ENCODE measurements around the gene MCCC2.
"Not testable (repeated sequence)": the region's sequence is repeated elsewhere in the genome, so short reads cannot be mapped to it uniquely, and the experiment has no call there.

The MCCC2 gene

DNA sequence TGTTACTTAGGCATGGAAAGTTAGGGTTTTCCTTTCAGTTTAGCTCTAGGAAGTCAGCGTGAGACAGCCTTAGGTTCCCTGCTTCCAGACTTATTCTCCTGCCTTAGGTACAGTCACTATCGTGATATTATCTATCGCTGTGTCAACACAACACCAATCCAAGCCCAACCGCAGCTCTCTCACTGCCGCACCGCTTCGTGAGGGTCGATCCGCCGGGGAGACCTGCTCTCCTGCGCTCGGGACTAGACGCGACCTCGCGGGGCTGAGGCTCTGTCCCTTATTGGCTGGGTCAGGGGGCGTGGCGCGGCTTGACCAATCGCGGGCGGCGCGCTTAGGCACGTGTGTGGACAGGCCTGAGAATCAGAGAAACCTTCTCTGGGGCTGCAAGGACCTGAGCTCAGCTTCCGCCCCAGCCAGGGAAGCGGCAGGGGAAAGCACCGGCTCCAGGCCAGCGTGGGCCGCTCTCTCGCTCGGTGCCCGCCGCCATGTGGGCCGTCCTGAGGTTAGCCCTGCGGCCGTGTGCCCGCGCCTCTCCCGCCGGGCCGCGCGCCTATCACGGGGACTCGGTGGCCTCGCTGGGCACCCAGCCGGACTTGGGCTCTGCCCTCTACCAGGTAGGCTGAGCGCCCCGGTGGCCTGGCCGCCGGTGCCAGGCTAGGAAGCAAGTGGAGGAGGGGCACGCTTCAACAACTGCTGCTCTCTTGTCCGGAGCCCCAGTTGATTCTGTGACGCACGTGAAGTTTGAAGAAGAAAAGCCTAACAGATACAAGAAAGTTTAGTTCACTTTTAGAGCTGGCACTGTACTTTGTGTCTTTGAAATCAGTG, at the start of gene MCCC2:
MCCC2 (plus strand) TSS at position 400 of the 825 bp plus-strand sequence; CDS start at position 486, 86 bp downstream.
- peak within 1 kb of the TSS; percentile 64 to 79 for H3K4me3 ChIP-seq (replicated peaks in 1 of 2; ENCODE audit: low read depth in 2 of 2, low read length in 2 of 2)
- no peak for TF ChIP-seq CTCF (IDR thresholded peaks at IDR 0.05; ENCODE audit: low read depth, low read length)
- peak; percentile 95 to 97 for DNase-seq (ENCODE audit: low read depth in 2 of 2)

GRCh38 chr5:71537687-71538086, 49.5 kb upstream of the MCCC2 start:
- DNase-seq (ENCODE audit: low read depth in 2 of 2): peak in 1 of 2 donors; percentile 21
- H3K4me3 ChIP-seq (replicated peaks in 1 of 2; ENCODE audit: low read depth in 2 of 2, low read length in 2 of 2): no peak overlapping the region
- TF ChIP-seq CTCF (IDR thresholded peaks at IDR 0.05; ENCODE audit: low read depth, low read length): no peak

DNA sequence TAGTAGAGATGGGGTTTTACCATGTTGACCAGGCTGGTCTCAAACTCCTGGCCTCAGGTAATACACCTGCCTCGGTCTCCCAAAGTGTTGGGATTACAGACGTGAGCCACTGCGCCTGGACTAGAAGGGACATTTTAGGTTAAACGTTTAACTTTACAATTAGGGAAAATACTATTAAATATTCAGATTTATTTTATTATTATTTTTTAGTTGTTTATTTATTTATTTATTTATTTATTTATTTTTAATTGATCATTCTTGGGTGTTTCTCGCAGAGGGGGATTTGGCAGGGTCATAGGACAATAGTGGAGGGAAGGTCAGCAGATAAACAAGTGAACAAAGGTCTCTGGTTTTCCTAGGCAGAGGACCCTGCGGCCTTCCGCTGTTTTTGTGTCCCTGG, 36.3 kb upstream of the MCCC2 start:
- not testable (repeated sequence) for DNase-seq (ENCODE audit: low read depth in 2 of 2); H3K4me3 ChIP-seq (replicated peaks in 1 of 2; ENCODE audit: low read depth in 2 of 2, low read length in 2 of 2)

- DNase-seq (ENCODE audit: low read depth in 2 of 2): not testable (repeated sequence)
Measured at GRCh38 chr5:71551582-71551981, 35.6 kb upstream of the MCCC2 start.

GRCh38 chr5:71552026-71552749, 35.0 kb upstream of the MCCC2 start:
- H3K4me3 ChIP-seq (replicated peaks in 1 of 2; ENCODE audit: low read depth in 2 of 2, low read length in 2 of 2): not testable (repeated sequence)

More at GRCh38 chr5:71551582-71551981, 35.6 kb upstream of the MCCC2 start:
- not testable (repeated sequence) for H3K4me3 ChIP-seq (replicated peaks in 1 of 2; ENCODE audit: low read depth in 2 of 2, low read length in 2 of 2)

GRCh38 chr5:71563161-71563560, 24.0 kb upstream of the MCCC2 start:
- no peak for DNase-seq (ENCODE audit: low read depth in 2 of 2)
- H3K4me3 ChIP-seq (replicated peaks in 1 of 2; ENCODE audit: low read depth in 2 of 2, low read length in 2 of 2): no peak overlapping the region

More at GRCh38 chr5:71552026-71552749, 35.0 kb upstream of the MCCC2 start:
- not testable (repeated sequence) for DNase-seq (ENCODE audit: low read depth in 2 of 2)

GRCh38 chr5:71564895-71565294, 22.2 kb upstream of the MCCC2 start:
- DNase-seq (ENCODE audit: low read depth in 2 of 2): no peak
- no peak overlapping the region for H3K4me3 ChIP-seq (replicated peaks in 1 of 2; ENCODE audit: low read depth in 2 of 2, low read length in 2 of 2)
- TF ChIP-seq CTCF (IDR thresholded peaks at IDR 0.05; ENCODE audit: low read depth, low read length): no peak

More at GRCh38 chr5:71563161-71563560, 24.0 kb upstream of the MCCC2 start:
- no peak for TF ChIP-seq CTCF (IDR thresholded peaks at IDR 0.05; ENCODE audit: low read depth, low read length)

DNA sequence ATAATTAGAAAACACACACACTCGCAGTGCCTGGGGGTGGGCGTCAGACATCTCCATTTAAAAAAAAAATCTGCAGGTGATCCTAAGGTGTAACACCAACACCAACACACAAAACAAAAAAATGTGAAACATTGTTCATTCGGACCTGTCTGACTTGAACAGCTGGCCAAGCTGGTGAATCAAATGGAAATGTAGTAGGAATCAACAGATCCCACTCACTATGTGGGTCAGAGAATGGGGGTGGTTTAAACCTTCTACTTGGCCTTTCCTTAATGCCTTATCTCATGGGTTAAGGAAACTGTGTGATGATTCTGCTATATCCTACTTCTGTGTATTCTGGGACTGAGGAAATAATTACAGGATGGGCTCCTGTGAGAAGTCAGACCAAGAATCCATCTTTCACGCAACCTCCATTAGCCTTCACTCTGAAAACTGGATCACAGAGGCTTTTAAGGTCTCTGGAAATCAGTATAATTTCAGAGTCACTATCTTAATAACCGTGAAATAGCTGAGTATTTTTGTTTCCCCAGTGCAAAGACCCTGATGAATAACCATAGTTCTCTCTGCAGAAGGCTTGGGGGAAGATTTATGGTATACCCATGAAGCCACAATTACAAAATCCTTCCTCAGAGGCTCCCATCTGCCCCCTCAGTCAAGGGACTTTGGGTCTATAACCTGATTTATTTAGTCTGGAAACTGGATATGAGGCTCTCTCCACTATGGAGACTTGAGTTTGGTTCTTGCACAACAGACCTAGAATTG, 17.2 kb upstream of the MCCC2 start:
- no peak overlapping the region for H3K4me3 ChIP-seq (replicated peaks in 1 of 2; ENCODE audit: low read depth in 2 of 2, low read length in 2 of 2)
- TF ChIP-seq CTCF (IDR thresholded peaks at IDR 0.05; ENCODE audit: low read depth, low read length): no peak
- no peak for DNase-seq (ENCODE audit: low read depth in 2 of 2)

DNA sequence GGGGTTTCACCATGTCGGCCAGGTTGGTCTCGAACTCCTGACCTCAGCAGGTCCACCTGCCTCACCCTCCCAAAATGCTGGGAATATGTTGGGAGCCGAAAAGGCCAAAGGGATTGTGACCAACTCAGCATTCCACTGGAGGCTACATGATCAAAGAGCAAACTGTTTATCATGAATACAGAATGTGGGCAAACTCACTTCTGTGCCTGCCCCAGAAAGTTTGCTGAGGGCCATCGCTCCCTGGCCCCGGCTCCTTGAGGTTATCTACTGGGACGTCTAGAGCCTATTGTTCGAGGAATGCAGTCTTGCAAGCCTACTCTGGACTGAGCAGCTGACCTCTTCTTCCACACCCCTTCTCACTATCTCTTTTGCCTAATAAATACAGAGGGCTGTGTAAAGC, 15.3 kb upstream of the MCCC2 start:
- not testable (repeated sequence) for DNase-seq (ENCODE audit: low read depth in 2 of 2)

More for the DNA sequence above, 15.3 kb upstream of the MCCC2 start:
- H3K4me3 ChIP-seq (replicated peaks in 1 of 2; ENCODE audit: low read depth in 2 of 2, low read length in 2 of 2): not testable (repeated sequence)
